Measurements from ENCODE around the gene FBXL14.

The FBXL14 gene

DNA sequence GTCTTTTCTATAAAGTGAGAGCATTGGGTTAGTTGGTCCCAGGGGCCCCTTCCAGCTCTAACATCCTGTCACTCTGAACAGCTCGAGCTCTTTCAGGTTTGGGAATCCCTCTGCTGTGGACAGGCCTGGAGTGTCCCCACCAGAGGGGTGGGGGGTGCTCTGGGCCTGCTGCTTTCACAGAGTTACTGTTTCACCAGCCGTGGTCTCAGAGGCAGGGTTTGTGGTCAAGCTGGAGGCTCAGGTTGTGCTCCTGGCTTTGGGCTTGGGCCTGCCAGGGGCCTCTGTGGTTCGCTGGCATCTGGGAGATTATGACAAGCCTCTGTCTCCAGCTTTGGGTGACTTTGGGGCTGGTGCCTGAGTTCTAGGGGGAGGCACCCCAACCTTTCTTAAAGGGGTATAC lies 59.6 kb downstream of the FBXL14 start:
- Histone ChIP-seq H2AFZ (no peak overlapping the region), H3K9ac (no peak overlapping the region), H3K36me3 (ENCODE audit: control insufficient read depth, insufficient read depth, low read length) (no peaks in the 10 kb centered on the region), H3K79me2 (no peaks in the 10 kb centered on the region), H3K9me3 (ENCODE audit: control insufficient read depth, low read length) (no peaks in the 10 kb centered on the region), H3K4me1 (peaks cover 8% of the 10 kb centered on the region), H3K4me2 (ENCODE audit: low read length) (no peak overlapping the region), H3K4me3 (ENCODE audit: low read depth, low read length) (no peak overlapping the region), H3K27ac (no peak overlapping the region), H3K27me3 (ENCODE audit: control insufficient read depth, insufficient read depth, low read length) (no peaks in the 10 kb centered on the region)
- TF ChIP-seq, protein P1, sequence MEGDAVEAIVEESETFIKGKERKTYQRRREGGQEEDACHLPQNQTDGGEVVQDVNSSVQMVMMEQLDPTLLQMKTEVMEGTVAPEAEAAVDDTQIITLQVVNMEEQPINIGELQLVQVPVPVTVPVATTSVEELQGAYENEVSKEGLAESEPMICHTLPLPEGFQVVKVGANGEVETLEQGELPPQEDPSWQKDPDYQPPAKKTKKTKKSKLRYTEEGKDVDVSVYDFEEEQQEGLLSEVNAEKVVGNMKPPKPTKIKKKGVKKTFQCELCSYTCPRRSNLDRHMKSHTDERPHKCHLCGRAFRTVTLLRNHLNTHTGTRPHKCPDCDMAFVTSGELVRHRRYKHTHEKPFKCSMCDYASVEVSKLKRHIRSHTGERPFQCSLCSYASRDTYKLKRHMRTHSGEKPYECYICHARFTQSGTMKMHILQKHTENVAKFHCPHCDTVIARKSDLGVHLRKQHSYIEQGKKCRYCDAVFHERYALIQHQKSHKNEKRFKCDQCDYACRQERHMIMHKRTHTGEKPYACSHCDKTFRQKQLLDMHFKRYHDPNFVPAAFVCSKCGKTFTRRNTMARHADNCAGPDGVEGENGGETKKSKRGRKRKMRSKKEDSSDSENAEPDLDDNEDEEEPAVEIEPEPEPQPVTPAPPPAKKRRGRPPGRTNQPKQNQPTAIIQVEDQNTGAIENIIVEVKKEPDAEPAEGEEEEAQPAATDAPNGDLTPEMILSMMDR (IDR thresholded peaks at IDR 0.05), result no peak

DNA sequence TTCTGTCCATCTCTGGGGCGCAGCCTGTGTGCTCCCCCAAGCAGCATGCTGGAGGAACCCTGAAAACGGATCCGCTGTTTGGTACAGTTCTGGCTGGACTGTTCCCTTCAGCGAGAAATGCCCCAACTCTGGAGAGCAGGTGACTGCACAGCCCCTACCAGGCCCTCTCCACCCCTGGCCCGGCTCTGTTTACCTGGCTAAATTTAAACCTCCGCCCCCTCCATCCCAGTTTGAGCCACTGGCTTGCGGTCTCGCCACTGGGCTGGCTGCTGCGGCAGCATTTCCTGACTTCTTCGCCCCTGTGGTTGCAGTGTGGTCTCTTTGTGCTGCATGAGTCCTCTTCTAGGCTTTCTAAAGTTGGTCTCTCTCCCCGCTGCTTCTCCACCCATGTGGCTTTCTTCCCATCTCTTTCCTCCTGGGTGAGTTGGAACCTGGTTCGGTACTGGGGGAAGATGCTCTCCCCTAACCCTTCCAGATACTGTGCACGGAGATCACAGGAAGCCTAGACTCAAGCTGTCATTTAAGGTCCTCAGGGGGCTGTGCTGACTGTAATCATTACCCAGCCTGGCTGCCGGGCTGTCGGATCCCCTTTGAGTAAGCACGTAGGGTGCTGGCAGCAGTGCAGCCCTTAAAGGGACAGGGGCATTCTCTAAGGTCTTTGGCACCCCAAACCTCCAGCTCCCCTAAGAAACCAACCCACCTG lies 60.6 kb downstream of the FBXL14 start:
- TF ChIP-seq, protein P1 (IDR thresholded peaks at IDR 0.05), result no peak
- H3K36me3 ChIP-seq (ENCODE audit: control insufficient read depth, insufficient read depth, low read length), result no peaks in the 10 kb centered on the region
- peaks cover 8% of the 10 kb centered on the region for H3K4me1 ChIP-seq
- no peaks in the 10 kb centered on the region for H3K27me3 ChIP-seq (ENCODE audit: control insufficient read depth, insufficient read depth, low read length)
- no peaks in the 10 kb centered on the region for H3K79me2 ChIP-seq
- H3K9ac ChIP-seq, result no peak overlapping the region
- no peak overlapping the region for H3K27ac ChIP-seq
- no peaks in the 10 kb centered on the region for H3K9me3 ChIP-seq (ENCODE audit: control insufficient read depth, low read length)
- H3K4me3 ChIP-seq (ENCODE audit: low read depth, low read length), result no peak overlapping the region
- no peak overlapping the region for H3K4me2 ChIP-seq (ENCODE audit: low read length)
- no peak overlapping the region for H2AFZ ChIP-seq

DNA sequence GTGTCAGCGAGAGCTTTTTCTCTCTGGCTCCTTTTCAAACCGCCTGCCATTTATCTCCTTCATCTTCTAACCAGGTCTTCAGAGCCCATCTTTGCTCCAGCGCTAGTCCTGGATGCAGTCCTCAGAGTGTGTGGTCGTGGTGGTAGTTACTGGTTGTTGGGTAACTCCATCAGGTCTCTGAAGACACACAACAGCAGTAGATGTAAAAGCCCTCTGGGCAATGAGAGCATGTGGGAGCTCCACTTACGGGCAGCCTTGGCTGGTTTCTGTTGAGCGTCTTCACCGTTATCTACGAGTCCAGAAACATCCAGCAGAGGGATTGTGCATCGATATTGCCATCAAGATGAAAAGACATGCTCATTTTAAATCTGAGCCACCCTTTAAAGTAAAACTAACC lies 61.2 kb downstream of the FBXL14 start:
- TF ChIP-seq, protein P1 (IDR thresholded peaks at IDR 0.05), result no peak
- Histone ChIP-seq H3K4me3 (ENCODE audit: low read depth, low read length) (no peak overlapping the region), H3K79me2 (no peaks in the 10 kb centered on the region), H3K9me3 (ENCODE audit: control insufficient read depth, low read length) (no peaks in the 10 kb centered on the region), H3K9ac (no peak overlapping the region), H3K36me3 (ENCODE audit: control insufficient read depth, insufficient read depth, low read length) (no peaks in the 10 kb centered on the region), H2AFZ (peak overlapping the region; percentile 41), H3K4me1 (peaks cover 8% of the 10 kb centered on the region), H3K4me2 (ENCODE audit: low read length) (no peak overlapping the region), H3K27ac (no peak overlapping the region), H3K27me3 (ENCODE audit: control insufficient read depth, insufficient read depth, low read length) (no peaks in the 10 kb centered on the region)

DNA sequence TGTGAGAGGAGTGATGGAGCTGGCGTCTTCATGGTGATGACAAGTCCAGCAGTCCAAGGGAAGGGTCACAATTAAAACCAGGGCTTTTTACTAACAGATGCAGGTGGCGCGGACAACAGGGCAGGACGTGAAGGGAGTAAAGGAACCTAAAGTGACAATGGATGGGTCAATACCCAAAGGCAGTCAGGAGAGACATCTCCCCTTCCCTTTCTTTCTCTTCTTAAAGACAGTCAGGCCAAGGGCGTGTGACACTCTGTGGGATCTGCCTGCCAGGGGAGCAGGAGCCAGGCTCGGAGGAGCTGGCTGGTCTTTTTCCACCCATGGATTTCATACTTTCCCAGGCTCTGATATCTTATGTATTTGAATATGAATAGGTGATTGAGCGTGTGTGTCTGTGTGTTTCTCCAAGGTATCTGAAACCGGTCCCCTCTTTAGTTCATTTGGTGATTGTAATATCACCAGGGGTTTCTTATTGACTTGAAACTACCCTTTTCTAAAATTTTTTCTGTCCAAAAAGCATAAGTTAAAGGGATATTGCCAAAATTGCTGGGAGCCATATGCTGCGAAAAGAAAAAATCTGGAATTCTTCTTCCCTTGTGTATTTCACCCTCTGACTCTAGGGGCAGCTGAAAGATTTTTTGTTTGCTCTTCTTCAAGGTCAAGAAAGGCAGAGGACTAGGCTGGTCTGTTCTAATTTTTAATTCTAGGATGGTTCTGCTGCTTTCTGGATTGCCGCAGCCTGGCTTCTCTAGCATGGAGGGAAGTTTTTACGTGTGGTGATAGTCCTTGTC lies 61.8 kb downstream of the FBXL14 start:
- H3K4me1 ChIP-seq, result peaks cover 8% of the 10 kb centered on the region
- H3K4me2 ChIP-seq (ENCODE audit: low read length), result no peak overlapping the region
- no peaks in the 10 kb centered on the region for H3K79me2 ChIP-seq
- H3K9ac ChIP-seq, result no peak overlapping the region
- H3K27ac ChIP-seq, result no peak overlapping the region
- peak overlapping the region; percentile 41 for H2AFZ ChIP-seq
- H3K9me3 ChIP-seq (ENCODE audit: control insufficient read depth, low read length), result no peaks in the 10 kb centered on the region
- H3K36me3 ChIP-seq (ENCODE audit: control insufficient read depth, insufficient read depth, low read length), result no peaks in the 10 kb centered on the region
- no peak overlapping the region for H3K4me3 ChIP-seq (ENCODE audit: low read depth, low read length)
- no peaks in the 10 kb centered on the region for H3K27me3 ChIP-seq (ENCODE audit: control insufficient read depth, insufficient read depth, low read length)
- TF ChIP-seq, protein P1 (IDR thresholded peaks at IDR 0.05), result no peak

All from parathyroid adenoma (tissue), 2 donors.